HG03354 (cell line): ENCODE data around the gene CD164L2.

Experiments used
- ATAC-seq: cut with Tn5 transposase; IDR thresholded peaks from one replicate; pipeline ENCODE4 v1.9.1; 2021; ENCODE audit warnings: mild to moderate bottlenecking; ENCODE audit not compliant: unreplicated experiment, poor library complexity, severe bottlenecking

The CD164L2 gene

GRCh38 chr1:27331922-27332321, 51.2 kb downstream of the CD164L2 start:
- ATAC-seq = no peak

- ATAC-seq = no peak
Measured at GRCh38 chr1:27331426-27331825, 51.7 kb downstream of the CD164L2 start.

- ATAC-seq = no peak
Measured at GRCh38 chr1:27330786-27331185, 52.3 kb downstream of the CD164L2 start.
